PC-3 (cell line): ENCODE results near the gene SACS. TPM values are rescaled to one million over a fixed set of nuclear protein-coding genes. Genes with fewer than 3 reads are reported as not detected.

Experiments
- ATAC-seq: fragments of 200-7000 bp; cut with Tn5 transposase; 2 replicates; pipeline ENCODE4 v1.9.1; 2020; ENCODE audit warnings: mild to moderate bottlenecking, moderate library complexity
- BruUV-seq: library from RNA; stranded (reverse); fragments of 400-500 nt; replicated peaks from 2 replicates; lab custom pipeline; 2021; lab: Mats Ljungman, UMichigan
- CTCF ChIA-PET: fragments of 300-600 bp; sonication (Branson Sonifier 250); formaldehyde crosslinking; loops from one replicate; lab custom pipeline; 2022; ENCODE audit warnings: antibody characterized with exemption; lab: Charles Lee
- POLR2A ChIA-PET: fragments of 300-600 bp; sonication (Branson Sonifier 250); formaldehyde crosslinking; loops from one replicate; lab custom pipeline; 2022; ENCODE audit warnings: antibody characterized with exemption; ENCODE audit not compliant: unreplicated experiment; lab: Charles Lee
- DNase-seq: peaks from one replicate; pipeline ENCODE4 v3.0.0-alpha.2; 2015
- H2AFZ ChIP-seq: fragments of 300-600 bp; sonication (generic); 2 replicates; pipeline ENCODE4 v1.6.0; 2016; ENCODE audit warnings: antibody characterized with exemption, low read length
- H3F3A ChIP-seq: fragments of 300-600 bp; sonication (generic); one replicate; pipeline ENCODE4 v1.6.0; 2017; ENCODE audit warnings: antibody characterized with exemption, low read length, control low read depth, mild to moderate bottlenecking; ENCODE audit not compliant: unreplicated experiment
- H3K27ac ChIP-seq: fragments of 300-600 bp; sonication (generic); 2 replicates; pipeline ENCODE4 v1.5.1; 2016; ENCODE audit warnings: mild to moderate bottlenecking, low read length
- H3K27me3 ChIP-seq: fragments of 300-600 bp; sonication (generic); 2 replicates; pipeline ENCODE4 v1.6.1; 2016; ENCODE audit warnings: low read length, mixed read lengths
- H3K36me3 ChIP-seq: fragments of 300-600 bp; sonication (generic); 2 replicates; pipeline ENCODE4 v1.6.1; 2016; ENCODE audit warnings: low read depth, mixed run types, low read length, mixed read lengths
- H3K4me1 ChIP-seq: fragments of 300-600 bp; sonication (generic); 2 replicates; pipeline ENCODE4 v1.5.1; 2016; ENCODE audit warnings: low read length; ENCODE audit not compliant: insufficient read depth
- H3K4me2 ChIP-seq: fragments of 300-600 bp; sonication (generic); 2 replicates; pipeline ENCODE4 v1.6.0; 2016; ENCODE audit warnings: low read length
- H3K4me3 ChIP-seq: fragments of 300-600 bp; sonication (generic); 2 replicates; pipeline ENCODE4 v1.5.1; 2016; ENCODE audit warnings: mild to moderate bottlenecking, low read length, mixed read lengths
- H3K79me2 ChIP-seq: fragments of 300-600 bp; sonication (generic); 2 replicates; pipeline ENCODE4 v1.6.1; 2017; ENCODE audit warnings: low read length, mixed read lengths
- H3K9ac ChIP-seq: fragments of 300-600 bp; sonication (generic); 2 replicates; pipeline ENCODE4 v1.6.0; 2016; ENCODE audit warnings: mild to moderate bottlenecking, low read length
- H3K9me2 ChIP-seq: fragments of 300-600 bp; sonication (generic); replicated peaks from 2 replicates; pipeline ENCODE4 v1.6.1; 2016; ENCODE audit warnings: mixed run types, low read length, mixed read lengths
- H3K9me3 ChIP-seq: fragments of 300-600 bp; sonication (generic); 2 replicates; pipeline ENCODE4 v1.6.1; 2016; ENCODE audit warnings: low read length, mixed read lengths
- H4K20me1 ChIP-seq: fragments of 300-600 bp; sonication (generic); 2 replicates; pipeline ENCODE4 v1.6.1; 2016; ENCODE audit warnings: low read length, mixed read lengths
- CTCF ChIP-seq: fragments of 300-600 bp; sonication (generic); conservative IDR thresholded peaks from 2 replicates; pipeline ENCODE4 v1.5.1; 2017; ENCODE audit warnings: antibody characterized with exemption, low read depth, mild to moderate bottlenecking, low read length
- EZH2 ChIP-seq: fragments of 300-600 bp; sonication (generic); IDR thresholded peaks from one replicate; pipeline ENCODE4 v1.6.1; 2017; ENCODE audit warnings: antibody characterized with exemption, mild to moderate bottlenecking, low read length; ENCODE audit not compliant: unreplicated experiment
- EZH2phosphoT487 ChIP-seq: fragments of 300-600 bp; sonication (generic); IDR thresholded peaks from 2 replicates; pipeline ENCODE4 v1.6.1; 2018; ENCODE audit warnings: mild to moderate bottlenecking, antibody characterized with exemption, low read length, borderline replicate concordance
- intact Hi-C: fragments of 100-400 bp; cut with micrococcal nuclease; formaldehyde crosslinking; loops from 2 replicates; pipeline ENCODE4 v1.9.0; 2023
- total RNA-seq: library from RNA; depleted of rRNA; stranded (reverse); fragments of >200 nt; gene quantifications from 2 replicates; pipeline ENCODE4 v1.2.3, GENCODE V29; 2014

Gene SACS
- total RNA-seq, 1 experiment from 2014 or later: 31.6 TPM

DNA sequence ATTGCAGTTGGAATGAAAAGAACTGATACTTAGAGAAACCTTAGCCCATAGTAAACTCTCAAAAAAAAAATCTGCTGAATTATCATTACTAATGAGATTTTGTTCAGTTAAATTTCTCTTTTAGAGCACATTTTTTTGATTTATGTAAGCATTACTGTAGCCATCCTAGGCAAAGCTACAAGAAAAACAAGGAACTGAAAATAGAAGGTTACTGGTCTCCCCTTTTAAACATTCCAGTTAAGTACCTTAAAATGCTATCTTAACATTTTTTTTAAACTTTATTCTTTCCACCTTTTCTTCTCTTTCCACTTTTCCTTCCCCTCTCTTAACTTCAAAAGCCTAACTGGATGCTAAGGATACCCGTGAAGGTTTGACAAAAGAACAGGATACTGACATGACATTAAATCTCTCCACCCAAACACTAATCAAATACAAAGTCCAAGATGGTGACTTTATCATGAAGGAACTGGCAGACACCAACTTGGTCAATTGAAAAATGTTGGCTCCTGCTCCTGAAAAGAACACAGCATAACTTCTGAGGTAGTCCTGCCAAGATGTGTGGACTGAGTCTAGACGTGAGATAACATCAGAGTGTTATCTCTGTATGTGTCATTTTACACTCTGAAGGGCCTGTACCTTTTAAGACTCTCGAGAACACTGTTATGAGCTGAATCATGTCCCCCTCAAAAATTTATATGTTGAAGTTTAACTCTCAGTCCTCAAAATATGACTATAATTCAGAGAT lies 29.5 kb upstream of the SACS start:
- no peak overlapping the region for H3K4me3 ChIP-seq
- H3K36me3 ChIP-seq: no peaks in the 10 kb centered on the region
- no peaks in the 10 kb centered on the region for H4K20me1 ChIP-seq
- ChIA-PET CTCF (no interaction called here), POLR2A (no interaction called here)
- H3K9ac ChIP-seq: no peak overlapping the region
- no peak overlapping the region for H3K27ac ChIP-seq
- no peaks in the 10 kb centered on the region for H3K9me3 ChIP-seq
- no peaks in the 10 kb centered on the region for H3K79me2 ChIP-seq
- no TSS peak for BruUV-seq
- no peak for ATAC-seq
- H3F3A ChIP-seq: no peaks in the 10 kb centered on the region
- DNase-seq: no peak
- no peaks in the 10 kb centered on the region for H3K9me2 ChIP-seq
- TF ChIP-seq EZH2: no peak
- TF ChIP-seq EZH2phosphoT487: no peak
- TF ChIP-seq CTCF: no peak
- intact Hi-C loops: no loop called here
- no peaks in the 10 kb centered on the region for H3K27me3 ChIP-seq
- no peak overlapping the region for H2AFZ ChIP-seq
- no peak overlapping the region for H3K4me2 ChIP-seq
- H3K4me1 ChIP-seq: peaks cover 11% of the 10 kb centered on the region; the same call in 1 of the 2 replicates

DNA sequence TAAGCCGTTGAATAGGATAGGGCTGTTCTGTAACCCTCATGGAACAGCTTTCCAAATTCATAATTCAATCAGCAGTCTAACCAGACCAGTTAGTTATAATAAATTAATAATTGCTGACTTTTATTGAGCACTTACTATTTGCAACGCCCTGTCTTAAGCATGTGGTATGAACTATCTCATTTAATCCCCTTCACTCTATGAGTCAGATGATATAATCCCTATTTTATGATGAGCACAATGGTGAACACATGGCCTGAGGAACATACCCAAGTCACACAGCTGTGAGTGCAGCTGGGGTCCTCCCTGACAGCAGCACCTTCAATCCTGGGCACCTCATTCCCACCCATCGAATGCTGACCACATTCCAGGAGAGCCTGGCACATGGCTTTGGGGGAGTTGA lies 28.0 kb upstream of the SACS start:
- Histone ChIP-seq H2AFZ (no peak overlapping the region), H4K20me1 (no peaks in the 10 kb centered on the region), H3K79me2 (no peaks in the 10 kb centered on the region), H3K4me3 (no peak overlapping the region), H3K27ac (no peak overlapping the region), H3K4me2 (no peak overlapping the region), H3K9me3 (no peaks in the 10 kb centered on the region), H3K4me1 (peaks cover 4% of the 10 kb centered on the region; the same call in 1 of the 2 replicates), H3K36me3 (no peaks in the 10 kb centered on the region), H3K27me3 (no peaks in the 10 kb centered on the region), H3K9ac (no peak overlapping the region), H3K9me2 (no peaks in the 10 kb centered on the region), H3F3A (no peaks in the 10 kb centered on the region)
- no peak for ATAC-seq
- ChIA-PET CTCF (no interaction called here), POLR2A (no interaction called here)
- TF ChIP-seq EZH2: no peak
- TF ChIP-seq EZH2phosphoT487: no peak
- TF ChIP-seq CTCF: no peak
- no peak for DNase-seq
- BruUV-seq: no TSS peak
- intact Hi-C loops: no loop called here

DNA sequence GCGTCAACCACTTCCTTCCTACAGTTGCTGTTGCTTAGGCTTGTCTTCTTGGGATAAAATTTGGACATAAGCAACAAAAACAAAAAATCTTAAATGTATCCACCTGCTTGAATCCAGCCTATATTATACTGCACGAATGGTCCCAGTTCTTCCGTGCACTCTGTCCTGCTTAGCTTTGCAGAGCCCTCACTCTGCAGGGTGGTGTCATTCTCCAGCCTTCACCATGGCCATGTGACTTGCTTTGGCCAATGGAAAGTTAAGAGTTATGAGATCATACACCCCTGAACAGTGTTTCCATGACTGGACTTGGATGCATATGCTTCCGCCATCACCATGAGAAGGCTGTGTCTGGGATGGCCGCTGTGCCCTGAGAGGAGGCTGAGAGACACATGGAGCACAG lies 27.4 kb upstream of the SACS start:
- no peaks in the 10 kb centered on the region for H3K36me3 ChIP-seq
- no peak overlapping the region for H3K9ac ChIP-seq
- POLR2A ChIA-PET: no interaction called here
- no TSS peak for BruUV-seq
- no peak overlapping the region for H3K27ac ChIP-seq
- H3K27me3 ChIP-seq: no peaks in the 10 kb centered on the region
- DNase-seq: no peak
- H3K4me1 ChIP-seq: peaks cover 2% of the 10 kb centered on the region; the same call in 1 of the 2 replicates
- H3K9me3 ChIP-seq: no peaks in the 10 kb centered on the region
- no peak for TF ChIP-seq CTCF
- TF ChIP-seq EZH2: no peak
- TF ChIP-seq EZH2phosphoT487: no peak
- H4K20me1 ChIP-seq: no peaks in the 10 kb centered on the region
- CTCF ChIA-PET: no interaction called here
- H3K4me2 ChIP-seq: no peak overlapping the region
- intact Hi-C loops: no loop called here
- no peak for ATAC-seq
- no peaks in the 10 kb centered on the region for H3K79me2 ChIP-seq
- no peak overlapping the region for H3K4me3 ChIP-seq
- no peak overlapping the region for H2AFZ ChIP-seq
- no peaks in the 10 kb centered on the region for H3K9me2 ChIP-seq
- no peaks in the 10 kb centered on the region for H3F3A ChIP-seq
